Measurements from ENCODE around the gene CYB561D1.

DNA sequence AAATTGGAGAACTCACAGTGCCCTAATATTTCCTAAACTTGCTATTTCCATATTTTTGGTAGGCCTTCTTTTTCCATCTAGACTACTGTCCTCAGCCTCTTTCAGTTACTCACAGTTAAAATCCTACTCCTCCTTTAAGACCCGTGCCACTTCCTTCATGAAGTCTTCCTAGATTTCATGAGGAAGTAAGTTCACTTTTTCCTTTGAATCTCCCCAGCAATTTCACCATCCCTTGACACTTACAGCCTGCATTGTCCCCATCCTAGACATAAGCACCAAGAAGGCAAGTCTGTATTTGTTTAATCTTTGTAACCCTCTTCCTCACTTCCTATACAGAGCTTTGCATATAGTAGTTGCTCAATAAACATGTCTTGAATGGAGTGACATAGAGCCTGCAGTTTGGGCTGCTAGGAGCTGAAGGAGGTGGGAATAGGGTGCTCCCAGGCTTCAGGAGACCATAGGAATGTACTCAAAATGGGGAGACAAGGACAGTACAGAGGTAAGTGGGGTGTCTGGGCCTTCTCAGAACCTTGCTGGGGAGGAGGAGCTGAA lies 40.5 kb downstream of the CYB561D1 start:
- TF ChIP-seq, protein P1, sequence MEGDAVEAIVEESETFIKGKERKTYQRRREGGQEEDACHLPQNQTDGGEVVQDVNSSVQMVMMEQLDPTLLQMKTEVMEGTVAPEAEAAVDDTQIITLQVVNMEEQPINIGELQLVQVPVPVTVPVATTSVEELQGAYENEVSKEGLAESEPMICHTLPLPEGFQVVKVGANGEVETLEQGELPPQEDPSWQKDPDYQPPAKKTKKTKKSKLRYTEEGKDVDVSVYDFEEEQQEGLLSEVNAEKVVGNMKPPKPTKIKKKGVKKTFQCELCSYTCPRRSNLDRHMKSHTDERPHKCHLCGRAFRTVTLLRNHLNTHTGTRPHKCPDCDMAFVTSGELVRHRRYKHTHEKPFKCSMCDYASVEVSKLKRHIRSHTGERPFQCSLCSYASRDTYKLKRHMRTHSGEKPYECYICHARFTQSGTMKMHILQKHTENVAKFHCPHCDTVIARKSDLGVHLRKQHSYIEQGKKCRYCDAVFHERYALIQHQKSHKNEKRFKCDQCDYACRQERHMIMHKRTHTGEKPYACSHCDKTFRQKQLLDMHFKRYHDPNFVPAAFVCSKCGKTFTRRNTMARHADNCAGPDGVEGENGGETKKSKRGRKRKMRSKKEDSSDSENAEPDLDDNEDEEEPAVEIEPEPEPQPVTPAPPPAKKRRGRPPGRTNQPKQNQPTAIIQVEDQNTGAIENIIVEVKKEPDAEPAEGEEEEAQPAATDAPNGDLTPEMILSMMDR (IDR thresholded peaks at IDR 0.05; ENCODE audit: low read depth, low read length, missing input control): no peak
- TF ChIP-seq YY1 (IDR thresholded peaks at IDR 0.05): no peak
- TF ChIP-seq RAD21 (IDR thresholded peaks at IDR 0.05): no peak
- TF ChIP-seq RXRA (IDR thresholded peaks at IDR 0.05): no peak
- TF ChIP-seq GABPA (IDR thresholded peaks at IDR 0.05 in 1 of 2, conservative IDR thresholded peaks at IDR 0.05 in 1 of 2): no peak
- no peak for TF ChIP-seq JUND (IDR thresholded peaks at IDR 0.05)
- no peak for TF ChIP-seq SP1 (IDR thresholded peaks at IDR 0.05)
- TF ChIP-seq HNF4G (IDR thresholded peaks at IDR 0.05): no peak
- TF ChIP-seq EGR1 (IDR thresholded peaks at IDR 0.05; ENCODE audit: low read depth in 2 of 2): no peak
- no peak for TF ChIP-seq TAF1 (conservative IDR thresholded peaks at IDR 0.05)
- TF ChIP-seq, protein P2, sequence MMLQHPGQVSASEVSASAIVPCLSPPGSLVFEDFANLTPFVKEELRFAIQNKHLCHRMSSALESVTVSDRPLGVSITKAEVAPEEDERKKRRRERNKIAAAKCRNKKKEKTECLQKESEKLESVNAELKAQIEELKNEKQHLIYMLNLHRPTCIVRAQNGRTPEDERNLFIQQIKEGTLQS (IDR thresholded peaks at IDR 0.05): no peak
- TF ChIP-seq, protein P3, sequence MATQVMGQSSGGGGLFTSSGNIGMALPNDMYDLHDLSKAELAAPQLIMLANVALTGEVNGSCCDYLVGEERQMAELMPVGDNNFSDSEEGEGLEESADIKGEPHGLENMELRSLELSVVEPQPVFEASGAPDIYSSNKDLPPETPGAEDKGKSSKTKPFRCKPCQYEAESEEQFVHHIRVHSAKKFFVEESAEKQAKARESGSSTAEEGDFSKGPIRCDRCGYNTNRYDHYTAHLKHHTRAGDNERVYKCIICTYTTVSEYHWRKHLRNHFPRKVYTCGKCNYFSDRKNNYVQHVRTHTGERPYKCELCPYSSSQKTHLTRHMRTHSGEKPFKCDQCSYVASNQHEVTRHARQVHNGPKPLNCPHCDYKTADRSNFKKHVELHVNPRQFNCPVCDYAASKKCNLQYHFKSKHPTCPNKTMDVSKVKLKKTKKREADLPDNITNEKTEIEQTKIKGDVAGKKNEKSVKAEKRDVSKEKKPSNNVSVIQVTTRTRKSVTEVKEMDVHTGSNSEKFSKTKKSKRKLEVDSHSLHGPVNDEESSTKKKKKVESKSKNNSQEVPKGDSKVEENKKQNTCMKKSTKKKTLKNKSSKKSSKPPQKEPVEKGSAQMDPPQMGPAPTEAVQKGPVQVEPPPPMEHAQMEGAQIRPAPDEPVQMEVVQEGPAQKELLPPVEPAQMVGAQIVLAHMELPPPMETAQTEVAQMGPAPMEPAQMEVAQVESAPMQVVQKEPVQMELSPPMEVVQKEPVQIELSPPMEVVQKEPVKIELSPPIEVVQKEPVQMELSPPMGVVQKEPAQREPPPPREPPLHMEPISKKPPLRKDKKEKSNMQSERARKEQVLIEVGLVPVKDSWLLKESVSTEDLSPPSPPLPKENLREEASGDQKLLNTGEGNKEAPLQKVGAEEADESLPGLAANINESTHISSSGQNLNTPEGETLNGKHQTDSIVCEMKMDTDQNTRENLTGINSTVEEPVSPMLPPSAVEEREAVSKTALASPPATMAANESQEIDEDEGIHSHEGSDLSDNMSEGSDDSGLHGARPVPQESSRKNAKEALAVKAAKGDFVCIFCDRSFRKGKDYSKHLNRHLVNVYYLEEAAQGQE (IDR thresholded peaks at IDR 0.05): no peak
- TF ChIP-seq HNF4A (conservative IDR thresholded peaks at IDR 0.05): no peak
